ENCODE data around the gene NELL1. TPM values are rescaled to one million over a fixed set of nuclear protein-coding genes. Genes with fewer than 3 reads are reported as not detected.

The NELL1 gene
- total RNA-seq, 2 donors from 2014 or later, result 0.09 to 0.11 TPM

GRCh38 chr11:21301981-21302380, 632.6 kb downstream of the NELL1 start:
- no peaks in the 10 kb centered on the region for H3K4me1 ChIP-seq (ENCODE audit: control insufficient read depth, insufficient read depth, low read length)
- H3K4me3 ChIP-seq (ENCODE audit: low read length), result no peak overlapping the region
- H3K9ac ChIP-seq (ENCODE audit: extremely low read depth, low read length, poor library complexity, severe bottlenecking), result no peak overlapping the region
- Mint-ChIP-seq H3K27me3 (ENCODE audit: insufficient read depth) (no peaks in the 10 kb centered on the region), H3K27ac (no peak overlapping the region), H3K4me3 (no peak overlapping the region), H3K36me3 (ENCODE audit: low read depth) (no peaks in the 10 kb centered on the region), H3K4me1 (peaks cover 7% of the 10 kb centered on the region), H3K9me3 (peaks cover 6% of the 10 kb centered on the region)
- peaks cover 14% of the 10 kb centered on the region for H3K9me3 ChIP-seq (ENCODE audit: control insufficient read depth, low read length)
- DNase-seq, result no peak
- no peaks in the 10 kb centered on the region for H3K36me3 ChIP-seq (ENCODE audit: control insufficient read depth, insufficient read depth, low read length)
- H3K27ac ChIP-seq (ENCODE audit: low read depth, low read length), result no peak overlapping the region
- no peak for TF ChIP-seq CTCF (conservative IDR thresholded peaks at IDR 0.05)
- H3K27me3 ChIP-seq (ENCODE audit: control insufficient read depth, insufficient read depth, low read length, poor library complexity, severe bottlenecking), result no peaks in the 10 kb centered on the region
- WGBS, 2 experiments (ENCODE audit: insufficient coverage in 1 of 2, insufficient read length in 1 of 2), result 92% methylated on average over 1 of the region's 1 CpG; no CpG with 5 or more reads in 1 of the 2 experiments

GRCh38 chr11:21306739-21307358, 637.5 kb downstream of the NELL1 start:
- Mint-ChIP-seq H3K27me3 (ENCODE audit: insufficient read depth) (no peaks in the 10 kb centered on the region), H3K27ac (no peak overlapping the region), H3K36me3 (ENCODE audit: low read depth) (no peaks in the 10 kb centered on the region), H3K9me3 (peaks cover 5% of the 10 kb centered on the region), H3K4me3 (no peak overlapping the region), H3K4me1 (no peaks in the 10 kb centered on the region)
- H3K27ac ChIP-seq (ENCODE audit: low read depth, low read length), result no peak overlapping the region
- no peak overlapping the region for H3K4me3 ChIP-seq (ENCODE audit: low read length)
- no peaks in the 10 kb centered on the region for H3K27me3 ChIP-seq (ENCODE audit: control insufficient read depth, insufficient read depth, low read length, poor library complexity, severe bottlenecking)
- WGBS, 2 experiments (ENCODE audit: insufficient coverage in 1 of 2, insufficient read length in 1 of 2), result 97% methylated on average over 4 of the region's 4 CpGs; no CpG with 5 or more reads in 1 of the 2 experiments
- H3K4me1 ChIP-seq (ENCODE audit: control insufficient read depth, insufficient read depth, low read length), result no peaks in the 10 kb centered on the region
- no peak overlapping the region for H3K9ac ChIP-seq (ENCODE audit: extremely low read depth, low read length, poor library complexity, severe bottlenecking)
- no peak for TF ChIP-seq CTCF (conservative IDR thresholded peaks at IDR 0.05)
- H3K36me3 ChIP-seq (ENCODE audit: control insufficient read depth, insufficient read depth, low read length), result no peaks in the 10 kb centered on the region
- DNase-seq, result no peak
- H3K9me3 ChIP-seq (ENCODE audit: control insufficient read depth, low read length), result peaks cover 9% of the 10 kb centered on the region

GRCh38 chr11:21307874-21308273, 638.5 kb downstream of the NELL1 start:
- no peak overlapping the region for H3K4me3 Mint-ChIP-seq
- no peaks in the 10 kb centered on the region for H3K27me3 ChIP-seq (ENCODE audit: control insufficient read depth, insufficient read depth, low read length, poor library complexity, severe bottlenecking)
- no peaks in the 10 kb centered on the region for H3K9me3 Mint-ChIP-seq
- no peak overlapping the region for H3K27ac Mint-ChIP-seq
- TF ChIP-seq CTCF (conservative IDR thresholded peaks at IDR 0.05), result no peak
- no peak overlapping the region for H3K27ac ChIP-seq (ENCODE audit: low read depth, low read length)
- H3K4me3 ChIP-seq (ENCODE audit: low read length), result no peak overlapping the region
- no peak for DNase-seq
- no peaks in the 10 kb centered on the region for H3K36me3 ChIP-seq (ENCODE audit: control insufficient read depth, insufficient read depth, low read length)
- 70 to 100% methylated on average over 1 to 4 of the region's 4 CpGs for WGBS, 2 experiments (ENCODE audit: insufficient coverage in 1 of 2, insufficient read length in 1 of 2)
- no peaks in the 10 kb centered on the region for H3K9me3 ChIP-seq (ENCODE audit: control insufficient read depth, low read length)
- H3K9ac ChIP-seq (ENCODE audit: extremely low read depth, low read length, poor library complexity, severe bottlenecking), result no peak overlapping the region
- H3K36me3 Mint-ChIP-seq (ENCODE audit: low read depth), result no peaks in the 10 kb centered on the region
- no peaks in the 10 kb centered on the region for H3K4me1 Mint-ChIP-seq
- H3K4me1 ChIP-seq (ENCODE audit: control insufficient read depth, insufficient read depth, low read length), result no peaks in the 10 kb centered on the region
- H3K27me3 Mint-ChIP-seq (ENCODE audit: insufficient read depth), result no peaks in the 10 kb centered on the region
